NCI-H1092 (cell line): ENCODE results near the gene MBD1.
"Not testable (repeated sequence)": the region's sequence is repeated elsewhere in the genome, so short reads cannot be mapped to it uniquely, and the experiment has no call there.

Experiments
- DNase-seq: peaks from one replicate; lab custom pipeline; 2025; lab: John Stamatoyannopoulos, UW

The MBD1 gene, protein sequence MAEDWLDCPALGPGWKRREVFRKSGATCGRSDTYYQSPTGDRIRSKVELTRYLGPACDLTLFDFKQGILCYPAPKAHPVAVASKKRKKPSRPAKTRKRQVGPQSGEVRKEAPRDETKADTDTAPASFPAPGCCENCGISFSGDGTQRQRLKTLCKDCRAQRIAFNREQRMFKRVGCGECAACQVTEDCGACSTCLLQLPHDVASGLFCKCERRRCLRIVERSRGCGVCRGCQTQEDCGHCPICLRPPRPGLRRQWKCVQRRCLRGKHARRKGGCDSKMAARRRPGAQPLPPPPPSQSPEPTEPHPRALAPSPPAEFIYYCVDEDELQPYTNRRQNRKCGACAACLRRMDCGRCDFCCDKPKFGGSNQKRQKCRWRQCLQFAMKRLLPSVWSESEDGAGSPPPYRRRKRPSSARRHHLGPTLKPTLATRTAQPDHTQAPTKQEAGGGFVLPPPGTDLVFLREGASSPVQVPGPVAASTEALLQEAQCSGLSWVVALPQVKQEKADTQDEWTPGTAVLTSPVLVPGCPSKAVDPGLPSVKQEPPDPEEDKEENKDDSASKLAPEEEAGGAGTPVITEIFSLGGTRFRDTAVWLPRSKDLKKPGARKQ

DNA sequence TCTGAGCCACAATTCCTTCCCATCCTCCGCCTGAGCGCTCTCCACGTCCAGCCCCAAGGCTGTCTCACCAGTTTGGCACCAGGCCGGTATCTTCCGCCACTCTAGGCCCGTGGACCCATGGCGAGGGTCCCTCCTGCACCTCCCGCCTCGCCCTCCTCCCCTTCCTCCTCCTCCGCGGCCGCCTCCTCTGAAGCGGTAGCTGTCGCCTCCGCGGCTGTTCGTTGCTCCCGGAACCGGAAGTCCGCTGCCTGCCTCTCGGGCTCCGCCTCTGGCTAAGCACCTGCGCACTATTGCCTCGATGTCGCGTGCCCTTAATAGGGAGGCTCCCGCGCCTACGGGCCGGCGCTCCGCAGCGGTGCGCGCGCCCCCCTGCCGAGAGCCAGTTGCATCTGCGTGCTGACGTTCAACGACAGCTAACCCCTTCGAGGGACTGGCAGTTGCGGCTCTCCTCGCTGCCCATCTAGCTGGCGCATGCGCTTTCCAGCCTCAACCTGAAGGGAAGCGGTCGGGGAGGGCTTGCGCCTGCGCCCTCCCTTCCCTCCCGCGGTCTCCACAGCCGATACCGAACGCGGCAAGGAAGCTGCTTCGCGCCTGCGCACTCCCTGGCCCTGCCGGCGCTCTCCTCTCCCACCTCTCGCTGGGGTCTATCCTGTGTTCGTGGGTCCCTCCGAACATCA lies at the start of gene MBD1:
Gene MBD1, minus strand, starts transcription at position 229 of the 677 bp plus-strand sequence. CDS start 1,531 bp downstream, outside the sequence.
- DNase-seq, result peak; percentile 99

DNA sequence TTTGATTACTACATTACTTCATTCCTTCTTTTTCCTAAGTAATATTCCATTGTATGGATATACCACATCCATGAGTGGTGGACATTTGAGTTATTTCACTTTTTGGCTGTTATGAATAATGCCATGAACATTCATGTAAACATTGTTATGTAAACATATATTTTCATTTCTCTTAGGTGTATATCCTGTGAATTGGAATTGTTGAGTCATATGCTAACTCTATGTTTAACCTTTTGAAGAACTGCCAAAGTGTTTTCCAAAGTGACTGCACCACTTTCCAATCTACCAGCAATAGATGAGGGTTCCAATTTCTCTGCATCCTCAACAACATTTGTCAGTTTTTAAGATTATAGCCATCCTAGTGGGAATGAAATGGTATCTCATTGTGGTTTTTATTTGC lies 48.9 kb upstream of the MBD1 start:
- no peak for DNase-seq

DNA sequence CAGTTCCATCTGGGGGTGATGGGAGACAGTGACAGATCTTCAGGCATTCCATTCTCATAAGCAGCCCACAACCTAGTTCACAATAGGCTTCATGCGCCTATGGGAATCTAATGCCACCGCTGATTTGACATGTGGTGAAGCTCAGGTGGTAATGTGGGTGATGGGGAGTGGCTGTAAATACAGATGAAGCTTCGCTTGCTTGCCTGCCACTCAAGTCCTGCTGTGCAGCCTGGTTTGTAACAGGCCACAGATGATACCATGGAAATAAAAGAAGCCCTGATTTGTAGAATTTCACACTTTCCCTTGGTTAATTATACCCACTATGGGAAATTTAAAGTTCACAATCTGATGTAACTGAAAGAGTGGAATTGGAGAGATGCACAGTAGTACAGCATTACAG lies 46.7 kb upstream of the MBD1 start:
- DNase-seq, result no peak

DNA sequence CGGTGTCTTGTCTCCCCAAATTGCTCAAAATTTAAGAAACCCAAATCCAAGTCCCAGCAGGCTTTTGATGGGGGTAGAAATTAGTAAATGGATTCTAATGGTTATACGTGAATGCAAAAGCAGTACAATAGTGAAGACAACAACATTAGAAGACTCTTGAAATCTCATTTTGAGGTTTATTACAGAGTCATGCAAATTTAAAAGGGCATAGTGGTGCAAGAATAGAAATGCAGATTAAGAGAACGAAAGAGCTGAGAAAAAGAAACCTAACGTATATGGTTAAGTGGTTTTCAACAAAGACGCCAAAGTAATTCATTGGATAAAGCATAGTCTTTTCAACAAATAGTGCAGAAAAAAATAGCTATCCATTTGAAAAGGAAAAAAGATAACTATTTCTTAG lies 39.4 kb upstream of the MBD1 start:
- no peak for DNase-seq

DNA sequence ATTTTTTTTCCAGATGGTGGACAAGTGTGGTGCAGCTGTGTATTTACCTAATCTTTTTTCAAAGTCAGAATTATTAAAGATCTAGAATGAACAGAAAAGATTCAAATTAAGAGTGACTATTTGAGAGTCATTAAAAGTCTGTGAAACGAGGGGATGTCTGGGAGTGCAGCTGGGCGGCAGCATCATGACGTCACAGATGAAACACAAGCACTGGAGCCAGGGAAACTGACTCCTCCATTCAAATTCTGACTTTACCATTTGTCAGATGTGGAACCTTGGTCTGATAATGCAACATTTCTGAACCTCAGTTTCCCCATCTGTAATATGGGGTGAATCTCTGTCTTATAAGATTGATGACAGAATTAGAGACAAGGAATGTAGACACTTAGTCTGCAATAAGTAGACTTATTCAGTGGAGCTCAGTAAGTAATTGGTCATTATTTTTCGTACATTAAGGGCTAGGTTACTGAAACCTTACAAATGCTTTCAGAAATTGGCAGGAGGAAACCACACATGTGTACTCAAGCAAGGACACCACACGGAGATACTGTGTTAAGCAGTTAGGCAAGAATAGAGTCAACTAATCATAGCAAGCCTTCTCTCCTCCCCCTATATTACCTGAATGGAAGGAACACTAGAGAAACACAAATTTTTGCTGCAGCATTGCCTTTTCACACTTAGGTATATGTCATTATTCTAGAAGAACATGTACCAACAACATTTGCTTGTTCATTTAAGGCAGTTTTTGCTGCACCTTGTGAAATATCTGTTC lies 34.0 kb upstream of the MBD1 start:
- DNase-seq, result no peak

DNA sequence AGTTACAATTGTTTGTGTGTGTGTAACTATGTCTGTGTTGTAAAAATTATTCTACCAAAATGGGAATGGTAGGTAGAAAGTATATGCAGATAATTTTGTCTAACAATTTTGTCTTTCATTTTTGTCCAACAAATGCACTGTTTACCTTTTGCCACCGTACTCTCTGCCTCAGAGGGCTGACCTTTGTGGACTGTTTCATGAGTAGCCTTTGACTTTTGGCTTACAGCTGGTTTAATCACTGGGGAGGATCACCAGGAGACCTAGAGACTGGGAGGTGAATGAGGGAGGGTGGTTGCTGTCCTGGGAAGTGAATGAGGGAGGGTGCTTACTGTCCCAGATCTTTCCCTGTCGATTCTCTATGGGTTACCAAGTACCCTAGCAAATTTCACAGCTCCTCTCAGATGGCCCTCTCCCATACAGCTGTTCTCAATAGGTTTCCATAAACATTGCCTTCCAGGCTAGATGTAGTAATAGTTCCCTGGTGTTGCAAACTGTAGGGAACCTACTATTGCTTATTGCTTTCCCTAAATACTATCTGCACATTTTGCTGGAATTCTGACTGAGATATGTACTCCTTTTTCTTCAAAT lies 32.6 kb upstream of the MBD1 start:
- DNase-seq, result no peak

DNA sequence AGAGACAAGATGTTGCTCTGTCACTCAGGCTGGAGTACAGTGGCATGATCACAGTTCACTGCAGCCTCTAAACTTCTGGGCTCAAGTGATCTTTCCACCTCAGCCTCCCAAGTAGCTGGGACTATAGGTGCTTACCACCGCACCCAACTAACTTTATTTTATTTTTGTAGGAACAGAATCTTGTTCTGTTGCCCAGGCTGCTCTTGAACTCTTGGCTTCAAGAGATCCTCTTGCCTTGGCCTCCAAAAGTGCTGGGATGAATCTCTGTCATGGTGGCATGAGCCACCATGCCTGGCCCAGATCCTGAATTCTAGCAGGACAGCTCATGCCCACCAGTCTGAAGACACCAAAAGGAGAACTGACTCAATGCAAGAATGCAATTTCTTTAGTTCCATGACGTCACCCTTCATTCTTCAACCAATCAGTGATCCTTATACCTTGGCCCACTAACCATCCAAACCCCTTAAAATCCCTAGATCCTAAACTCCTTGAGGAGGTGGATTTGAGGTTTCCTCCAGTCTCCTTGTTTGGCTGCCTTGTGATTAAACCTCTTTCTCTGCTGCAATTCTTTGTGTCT lies 31.8 kb upstream of the MBD1 start:
- DNase-seq, result no peak

DNA sequence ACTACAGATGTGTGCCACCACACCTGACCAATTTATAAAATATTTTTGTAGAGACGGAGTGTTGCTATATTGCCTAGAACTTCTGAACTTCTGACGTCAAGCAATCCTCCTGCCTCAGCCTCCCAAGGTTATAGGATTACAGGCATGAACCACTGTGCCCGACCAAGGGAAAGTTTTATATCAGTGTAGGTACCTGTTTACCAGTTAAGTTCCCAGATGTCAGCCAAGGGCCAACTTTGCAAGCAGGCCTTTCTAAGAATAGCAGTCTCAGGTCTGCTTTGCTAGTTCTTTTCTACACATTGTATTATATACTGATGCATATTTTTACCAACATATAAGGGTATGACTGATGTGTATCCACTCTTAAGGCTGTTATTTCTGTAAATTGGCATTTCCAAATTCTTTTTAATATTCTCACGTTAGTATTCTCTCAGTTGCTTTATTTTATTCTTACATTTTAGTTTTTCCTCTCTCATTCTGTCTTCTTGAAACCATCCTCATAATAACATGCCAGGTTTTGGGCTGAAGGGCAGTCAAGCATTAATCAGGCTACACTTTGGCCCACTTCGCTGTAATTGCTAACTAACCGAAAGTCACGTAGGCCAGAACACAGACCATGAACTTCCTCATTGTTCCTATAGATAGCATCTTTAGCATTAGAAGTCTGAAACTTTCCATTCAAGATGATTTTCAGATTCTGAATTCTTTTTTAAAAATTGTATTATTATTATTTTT lies 31.1 kb upstream of the MBD1 start:
- no peak for DNase-seq

DNA sequence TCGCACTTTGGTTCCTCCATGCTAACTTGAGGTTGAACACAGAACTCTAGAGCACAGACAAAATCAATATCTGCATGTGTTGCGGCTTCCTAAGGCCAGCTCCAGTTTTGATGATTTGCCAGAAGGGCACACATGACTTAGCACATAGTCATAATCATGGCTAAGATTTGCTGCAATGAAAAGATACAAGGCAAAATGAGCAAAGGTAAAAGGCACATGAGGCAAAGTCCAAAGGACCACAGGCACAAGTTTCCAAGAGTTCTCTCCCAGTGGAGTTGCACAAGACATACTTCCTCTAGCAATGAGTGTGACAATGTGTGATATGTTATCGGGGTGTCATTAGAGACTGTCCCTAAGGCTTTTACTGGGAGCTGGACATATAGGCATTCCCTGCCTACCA lies 30.3 kb upstream of the MBD1 start:
- no peak for DNase-seq

DNA sequence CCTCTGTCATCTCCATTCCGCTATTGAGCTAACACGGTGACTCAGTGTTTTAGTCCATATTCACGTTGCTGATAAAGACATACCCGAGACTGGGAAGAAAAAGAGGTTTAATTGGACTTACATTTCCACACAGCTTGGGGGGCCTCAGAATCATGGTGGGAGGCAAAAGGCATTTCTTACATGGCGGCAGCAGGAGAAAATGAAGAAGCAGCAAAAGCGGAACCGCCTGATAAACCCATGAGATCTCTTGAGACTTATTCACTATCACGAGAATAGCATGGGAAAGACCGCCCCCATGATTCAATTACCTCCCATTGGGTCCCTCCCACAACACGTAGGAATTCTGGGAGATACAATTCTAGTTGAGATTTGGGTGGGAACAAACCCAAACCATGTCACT lies 28.8 kb upstream of the MBD1 start:
- no peak for DNase-seq

DNA sequence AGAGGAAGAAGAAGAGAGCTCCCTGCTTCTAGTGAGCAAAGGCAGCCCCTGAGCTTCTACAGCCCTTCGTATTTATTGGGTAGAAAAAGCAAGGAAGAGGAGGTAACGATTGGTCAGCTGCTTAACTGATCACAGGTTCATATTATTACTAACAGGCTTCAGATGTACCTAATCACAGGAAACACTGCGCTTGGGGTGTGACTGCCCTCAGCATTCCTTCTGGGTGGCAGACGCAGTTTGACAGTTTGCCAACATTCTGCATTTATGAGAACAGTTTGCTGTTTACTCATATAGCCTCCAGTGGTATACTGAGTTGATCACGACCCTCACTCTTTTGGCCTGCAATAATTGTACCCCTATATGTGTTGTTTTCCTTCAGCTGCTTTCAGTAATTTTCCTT lies 27.5 kb upstream of the MBD1 start:
- DNase-seq, result not testable (repeated sequence)

DNA sequence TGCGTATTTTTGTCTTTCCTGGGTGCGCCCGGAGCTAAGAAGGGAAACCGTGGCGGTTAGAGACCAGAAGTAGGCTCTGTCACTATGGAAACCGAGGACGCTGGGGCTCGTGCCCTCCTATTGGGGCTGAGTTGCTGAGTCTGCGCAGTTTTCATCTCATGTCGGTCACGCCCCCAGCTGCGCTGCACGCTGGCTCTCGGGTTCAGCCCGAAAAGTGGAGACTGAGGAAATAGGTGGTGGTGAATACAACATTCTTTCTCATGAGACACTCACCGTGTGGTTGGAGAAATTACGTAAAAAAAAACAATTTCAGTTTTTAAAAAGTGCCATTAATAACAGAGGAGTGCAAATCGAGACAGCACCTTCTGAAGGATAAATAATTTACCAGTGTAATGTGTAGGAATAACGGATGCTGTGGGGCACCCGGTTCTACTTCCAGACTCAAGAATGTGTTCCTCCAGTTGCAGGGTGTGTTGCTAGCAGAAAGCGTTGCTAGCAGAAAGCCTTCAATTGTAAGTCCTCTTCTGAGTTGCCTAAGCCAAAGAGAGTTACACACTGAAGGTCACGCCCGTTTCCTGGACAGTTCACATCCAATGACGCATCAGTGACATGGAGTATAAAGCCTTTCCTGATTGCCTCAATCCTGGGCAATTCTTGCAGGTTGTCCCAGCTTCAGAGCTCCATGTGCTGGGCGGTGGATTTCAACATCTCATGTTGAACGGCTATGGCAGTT lies 26.6 kb upstream of the MBD1 start:
- peak; percentile 90 for DNase-seq

DNA sequence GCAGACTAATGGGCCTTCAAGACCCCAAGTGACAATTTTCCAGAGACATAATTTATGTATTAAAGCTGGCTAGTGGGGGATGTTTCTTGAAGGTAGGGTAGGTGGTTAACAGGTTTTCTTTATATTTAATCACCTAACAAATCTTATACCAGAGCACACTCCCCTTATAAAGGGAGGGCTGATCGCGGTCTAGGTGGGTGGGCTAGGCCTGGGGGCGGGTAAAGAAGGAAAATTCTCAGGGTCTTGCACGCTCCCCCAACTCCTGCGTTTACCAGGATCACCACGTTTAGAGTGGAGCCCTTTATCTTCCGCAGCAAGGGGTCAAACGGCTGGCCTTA lies 26.0 kb upstream of the MBD1 start:
- DNase-seq, result no peak

DNA sequence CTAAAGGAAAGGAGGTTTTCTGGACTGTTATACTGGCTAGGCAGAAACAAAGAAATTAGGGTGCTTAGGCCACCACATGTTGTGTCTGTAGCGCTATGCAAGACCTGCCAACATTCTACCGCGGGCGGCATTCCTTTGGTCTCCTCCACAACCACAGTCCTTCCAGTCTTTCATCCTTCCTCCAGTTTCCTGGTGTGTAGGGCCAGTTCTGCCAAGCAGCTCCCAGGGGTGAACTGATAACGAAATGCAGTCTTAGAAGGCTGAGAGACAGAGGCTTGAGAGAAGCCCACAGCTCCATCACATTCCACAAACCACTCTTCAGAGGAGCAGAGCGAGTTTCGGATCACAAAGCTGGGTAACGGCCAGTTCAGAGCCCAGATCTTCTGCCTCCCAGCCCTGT lies 25.6 kb upstream of the MBD1 start:
- DNase-seq, result no peak

DNA sequence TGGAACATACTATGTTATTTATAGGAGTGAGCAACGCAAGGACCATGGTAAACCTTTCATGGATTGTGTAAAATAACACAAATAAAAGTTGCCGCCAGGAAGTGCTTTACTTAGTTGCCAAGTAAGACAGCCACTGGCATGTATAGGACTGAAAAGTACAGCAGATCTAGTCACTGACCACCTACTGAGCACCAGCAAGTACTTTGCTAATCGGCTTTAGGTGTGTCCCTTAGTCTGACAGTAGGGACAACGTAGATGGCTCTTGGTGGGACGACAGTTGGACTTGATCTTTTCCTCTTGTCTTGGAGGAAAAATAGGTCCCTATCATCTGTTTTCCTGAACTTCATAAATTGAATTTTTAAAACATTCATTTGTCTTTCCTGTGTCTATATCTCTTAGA lies 19.8 kb upstream of the MBD1 start:
- no peak for DNase-seq

DNA sequence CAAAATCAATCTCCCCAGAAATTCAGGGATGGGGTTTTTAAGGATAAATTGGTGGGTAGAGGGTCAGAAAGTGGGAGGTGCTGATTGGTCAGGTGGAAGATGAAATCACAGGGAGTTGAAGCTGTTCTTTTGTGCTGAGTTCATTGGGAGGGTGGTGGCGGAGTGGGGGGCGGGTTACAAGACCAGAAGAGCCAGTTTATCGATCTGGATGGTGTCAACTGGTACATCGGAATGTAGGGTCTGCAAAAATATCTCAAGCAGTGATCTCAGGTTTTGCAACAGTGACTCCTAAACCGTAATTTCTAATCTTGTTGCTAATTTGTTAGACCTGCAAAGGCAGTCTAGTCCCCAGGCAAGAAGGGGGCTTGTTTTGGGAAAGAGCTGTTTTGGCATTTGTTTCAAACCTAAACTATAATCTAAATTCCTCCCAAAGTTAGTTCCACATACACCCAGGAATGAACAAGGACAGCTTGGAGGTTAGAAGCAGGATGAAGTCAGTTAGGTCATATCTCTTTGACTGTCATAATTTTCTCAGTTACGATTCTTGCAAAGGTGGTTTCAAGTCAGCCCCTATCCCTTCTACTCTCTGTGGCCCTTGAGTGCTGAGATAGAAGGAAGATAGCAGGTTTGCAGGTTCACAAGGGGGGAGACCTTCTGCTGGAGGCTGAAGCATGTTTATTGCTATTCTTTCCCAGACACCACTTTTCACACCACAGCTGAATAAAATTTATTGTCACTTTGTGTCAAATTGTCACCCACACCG lies 18.5 kb upstream of the MBD1 start:
- no peak for DNase-seq

DNA sequence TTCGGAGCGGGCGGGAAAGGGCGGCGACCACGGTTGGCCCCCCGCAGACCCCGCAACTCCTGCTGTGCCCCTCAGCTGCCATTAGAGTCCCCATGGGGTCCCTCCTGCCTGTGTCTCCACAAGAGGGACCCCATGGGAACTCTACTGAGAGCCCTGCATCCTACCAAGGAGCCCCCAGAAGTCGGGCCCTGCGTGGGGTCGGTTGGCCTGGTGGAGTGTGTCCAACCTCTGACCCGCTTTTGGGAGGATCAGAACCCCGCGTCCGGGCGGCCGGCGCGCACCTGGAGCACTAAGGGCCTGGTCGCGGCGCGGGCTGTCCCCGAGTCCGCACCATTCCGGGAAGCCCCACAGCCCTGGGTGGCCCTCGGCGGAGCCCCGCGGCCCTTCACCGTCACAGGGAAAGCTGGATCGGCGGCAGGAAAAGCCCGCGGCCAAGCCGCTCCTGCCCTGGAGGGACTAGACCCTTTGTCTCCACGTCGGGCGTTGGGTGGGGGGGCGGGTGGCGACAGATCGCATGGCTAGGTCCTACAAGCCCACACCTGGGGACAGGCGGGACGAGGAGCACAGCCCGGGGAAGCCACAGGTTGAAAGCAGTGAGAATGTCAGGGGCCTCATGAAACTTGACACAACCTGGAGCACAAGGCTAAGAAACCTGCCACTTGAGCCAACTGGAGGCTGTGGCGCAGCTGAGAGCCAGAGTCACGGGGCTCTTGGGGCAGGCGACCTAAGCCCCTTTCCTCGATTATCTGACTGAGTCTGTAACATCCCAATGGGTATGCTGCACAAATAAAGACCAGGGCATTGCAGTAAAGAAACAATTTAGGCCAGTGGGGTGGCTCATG lies 17.3 kb upstream of the MBD1 start:
- no peak for DNase-seq

DNA sequence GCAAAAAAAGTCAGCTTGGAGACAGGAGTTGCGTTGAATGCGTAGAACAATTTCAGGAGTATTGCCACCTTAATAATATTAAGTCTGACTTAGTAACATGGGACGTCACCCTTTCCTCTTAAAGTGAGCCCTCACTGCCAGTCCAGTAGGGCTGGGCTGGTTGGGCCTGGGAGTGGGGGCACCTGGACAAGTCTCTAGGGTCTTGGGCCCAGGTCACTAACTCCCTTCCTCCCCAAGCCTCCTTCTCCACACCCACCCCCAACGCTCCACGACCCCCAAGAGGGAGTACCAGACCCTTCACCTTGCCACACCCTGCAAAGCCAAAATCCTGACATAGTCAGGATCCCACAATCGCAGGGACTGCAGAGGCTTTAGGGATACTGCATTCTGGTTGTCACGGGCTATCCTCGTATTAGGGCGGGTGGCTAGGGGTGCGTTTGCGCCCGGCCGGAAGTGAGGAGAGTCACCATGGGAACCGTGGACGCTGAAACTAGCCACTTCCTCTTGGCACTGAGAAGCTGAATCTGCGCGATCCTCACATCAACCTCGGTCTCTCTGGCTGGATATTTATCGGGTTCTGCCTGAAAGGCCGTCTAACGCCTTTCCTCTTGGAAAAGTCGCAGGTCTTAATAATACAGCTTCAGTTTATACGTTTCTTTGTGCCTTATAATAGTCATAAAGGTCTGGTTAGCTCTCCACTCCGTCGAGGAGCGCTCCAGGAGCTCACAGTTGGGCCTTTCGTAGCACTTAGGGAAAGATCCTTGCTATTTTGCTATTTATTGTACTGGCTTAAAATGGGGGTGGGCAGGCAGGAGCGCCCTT lies 16.5 kb upstream of the MBD1 start:
- peak; percentile 69 for DNase-seq
